ENCODE results near the gene GSTM5.

GRCh38 chr1:109713636-109714035, 1.6 kb downstream of the GSTM5 start:
- no peak for TF ChIP-seq CTCF (IDR thresholded peaks at IDR 0.05; ENCODE audit: low read depth, low read length)
- TF ChIP-seq MYC (IDR thresholded peaks at IDR 0.05; ENCODE audit: low read depth, low read length): no peak
- TF ChIP-seq POLR2A (IDR thresholded peaks at IDR 0.05; ENCODE audit: extremely low read depth, insufficient read length): no peak
- no peak for TF ChIP-seq MAX (IDR thresholded peaks at IDR 0.05; ENCODE audit: low read depth, low read length)
